Bronchial smooth muscle cell (primary cell): ENCODE measurements around the gene TOMM6. TPM values are rescaled to one million over a fixed set of nuclear protein-coding genes. Genes with fewer than 3 reads are reported as not detected.

Experiments used
- total RNA-seq: library from RNA; depleted of rRNA; stranded (reverse); fragments of >200 nt; gene quantifications from 2 replicates; pipeline ENCODE4 v1.2.1, GENCODE V29; 2014

TOMM6 gene
- 30.5 and 62.7 TPM in 2 replicates for total RNA-seq

GRCh38 chr6:41787219-41787917 lies at the start of gene TOMM6:
TOMM6 (plus strand) TSS chr6:41787694; CDS start chr6:41787698, 4 bp downstream.

GRCh38 chr6:41747256-41748101 lies 40.0 kb upstream of the TOMM6 start, which contains the start of gene PGC:
PGC (minus strand) TSS chr6:41747397; CDS start chr6:41747334, 63 bp downstream.

GRCh38 chr6:41779788-41780550 lies 7.5 kb upstream of the TOMM6 start, which contains the start of gene FRS3:
FRS3 (minus strand) TSS chr6:41779900; CDS start chr6:41776987, 2,913 bp downstream.

GRCh38 chr6:41780551-41781365 lies 6.7 kb upstream of the TOMM6 start, which contains the start of gene PRICKLE4:
PRICKLE4 (plus strand) TSS chr6:41780782; CDS start chr6:41783474, 2,692 bp downstream.

Other genes with a start within 250 kb of the TOMM6 start
- 1.0 and 1.1 TPM in 2 replicates for gene FOXP4, start 241.3 kb upstream of the TOMM6 start, total RNA-seq
- 0.26 TPM in 1 of 2 replicates, not detected in the other for gene MDFI, start 149.2 kb upstream of the TOMM6 start, total RNA-seq
- 1.5 and 1.9 TPM in 2 replicates for gene TFEB, start 52.1 kb upstream of the TOMM6 start, total RNA-seq
- not detected in 2 replicates for gene PGC, start 40.3 kb upstream of the TOMM6 start, total RNA-seq
- gene FRS3, start 7.8 kb upstream of the TOMM6 start, total RNA-seq = 1.3 and 2.2 TPM in 2 replicates
- gene PRICKLE4, start 6.9 kb upstream of the TOMM6 start, total RNA-seq = 0.16 TPM in 1 of 2 replicates, not detected in the other
- 2.2 and 2.4 TPM in 2 replicates for gene USP49, start 107.7 kb downstream of the TOMM6 start, total RNA-seq
- gene MED20, start 133.4 kb downstream of the TOMM6 start, total RNA-seq = 20.1 and 23.2 TPM in 2 replicates
- gene BYSL, start 133.8 kb downstream of the TOMM6 start, total RNA-seq = 11.2 and 11.5 TPM in 2 replicates
- 9.7 and 14.8 TPM in 2 replicates for gene CCND3, start 154.1 kb downstream of the TOMM6 start, total RNA-seq